ENCODE results near the gene ENAH.
"Not testable (repeated sequence)": the region's sequence is repeated elsewhere in the genome, so short reads cannot be mapped to it uniquely, and the experiment has no call there.

- not testable (repeated sequence) for TF ChIP-seq CTCF (IDR thresholded peaks at IDR 0.05; ENCODE audit: low read length); EZH2 (optimal IDR thresholded peaks at IDR 0.05; ENCODE audit: low read depth, low read length); EZH2phosphoT487 (IDR thresholded peaks at IDR 0.05; ENCODE audit: low read length)
These were observed 37.5 kb downstream of the ENAH start for GRCh38 chr1:225615403-225615790.
